Endothelial cell of umbilical vein (primary cell): Measurements from ENCODE around the gene CD81.

Experiments
- POLR2A ChIP-seq: IDR thresholded peaks from 2 replicates; pipeline ENCODE4 v1.6.1; 2012; ENCODE audit warnings: low read depth, mild to moderate bottlenecking, control low read depth, low read length
- TF ChIP-seq, protein P1 (sequence below), 2 donors: IDR thresholded peaks; 1 replicate in 1 of 2; 2 replicates in 1 of 2; pipeline ENCODE4 v1.5.1; 2011; ENCODE audit warnings: low read length in 2 of 2, mild to moderate bottlenecking in 2 of 2, moderate library complexity in 2 of 2, control low read depth in 1 of 2, inconsistent platforms in 1 of 2, low read depth in 1 of 2; ENCODE audit not compliant: insufficient read depth in 1 of 2; ENCODE audit errors: extremely low read depth in 1 of 2

DNA sequence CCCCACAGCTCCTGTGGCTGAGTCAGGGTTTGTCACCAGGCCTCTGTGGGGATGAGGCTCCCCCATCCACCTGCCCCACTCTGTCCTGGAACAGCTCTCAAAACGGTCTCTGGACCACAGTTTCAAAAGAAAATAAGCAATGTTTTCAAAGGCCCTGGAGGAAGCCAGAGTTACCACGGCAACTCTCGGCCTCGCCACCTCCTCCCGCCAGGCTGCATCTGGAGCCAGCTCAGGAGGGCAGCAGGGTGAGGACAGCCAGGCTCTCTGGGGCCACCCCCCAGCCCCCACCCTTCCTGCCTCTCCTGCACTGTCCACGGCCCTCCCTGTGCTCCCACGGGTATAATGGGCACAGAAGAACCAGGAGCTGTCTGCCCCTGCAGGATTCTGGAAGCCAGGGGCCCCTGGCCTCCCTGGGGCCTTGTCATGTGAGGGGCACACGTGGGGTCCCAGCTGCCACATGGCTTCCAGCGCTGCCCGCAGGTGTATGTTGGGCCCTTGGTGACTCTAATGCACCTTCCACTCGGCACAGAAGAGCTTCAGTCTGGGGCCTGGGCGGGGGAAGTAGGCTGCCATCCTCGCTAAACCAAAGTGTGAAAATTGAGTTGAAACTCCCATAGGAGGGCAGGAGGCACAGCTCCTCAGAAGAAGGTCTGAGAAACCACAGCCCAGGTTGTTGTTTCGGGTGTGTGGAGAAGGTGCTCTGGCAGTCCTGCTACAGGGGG, 10.3 kb downstream of the CD81 start:
- TF ChIP-seq, protein P1, sequence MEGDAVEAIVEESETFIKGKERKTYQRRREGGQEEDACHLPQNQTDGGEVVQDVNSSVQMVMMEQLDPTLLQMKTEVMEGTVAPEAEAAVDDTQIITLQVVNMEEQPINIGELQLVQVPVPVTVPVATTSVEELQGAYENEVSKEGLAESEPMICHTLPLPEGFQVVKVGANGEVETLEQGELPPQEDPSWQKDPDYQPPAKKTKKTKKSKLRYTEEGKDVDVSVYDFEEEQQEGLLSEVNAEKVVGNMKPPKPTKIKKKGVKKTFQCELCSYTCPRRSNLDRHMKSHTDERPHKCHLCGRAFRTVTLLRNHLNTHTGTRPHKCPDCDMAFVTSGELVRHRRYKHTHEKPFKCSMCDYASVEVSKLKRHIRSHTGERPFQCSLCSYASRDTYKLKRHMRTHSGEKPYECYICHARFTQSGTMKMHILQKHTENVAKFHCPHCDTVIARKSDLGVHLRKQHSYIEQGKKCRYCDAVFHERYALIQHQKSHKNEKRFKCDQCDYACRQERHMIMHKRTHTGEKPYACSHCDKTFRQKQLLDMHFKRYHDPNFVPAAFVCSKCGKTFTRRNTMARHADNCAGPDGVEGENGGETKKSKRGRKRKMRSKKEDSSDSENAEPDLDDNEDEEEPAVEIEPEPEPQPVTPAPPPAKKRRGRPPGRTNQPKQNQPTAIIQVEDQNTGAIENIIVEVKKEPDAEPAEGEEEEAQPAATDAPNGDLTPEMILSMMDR (IDR thresholded peaks at IDR 0.05; ENCODE audit: extremely low read depth in 1 of 2, insufficient read depth in 1 of 2, low read depth in 1 of 2, low read length in 2 of 2), result no peak
- no peak for TF ChIP-seq POLR2A
